Mesodermal cell (in vitro differentiated cells): ENCODE data around the gene TRIM44.
A peak's percentile ranks its signal among the peaks of the same experiment; 100 is the strongest.

Source experiments
- H3K27ac ChIP-seq: 2 replicates; pipeline ENCODE4 v1.7.0; 2013; ENCODE audit warnings: mild to moderate bottlenecking, low read depth, low read length, moderate library complexity; ENCODE audit not compliant: severe bottlenecking
- H3K36me3 ChIP-seq: 2 replicates; pipeline ENCODE4 v1.7.1; 2013; ENCODE audit warnings: mild to moderate bottlenecking, low read length, moderate library complexity; ENCODE audit not compliant: control insufficient read depth, insufficient read depth
- H3K4me1 ChIP-seq: one replicate; pipeline ENCODE4 v1.7.1; 2013; ENCODE audit warnings: mild to moderate bottlenecking, low read length; ENCODE audit not compliant: insufficient read depth, control insufficient read depth, poor library complexity, severe bottlenecking
- H3K4me3 ChIP-seq: 2 replicates; pipeline ENCODE4 v1.7.0; 2013; ENCODE audit warnings: low read length, control low read depth, mild to moderate bottlenecking; ENCODE audit not compliant: insufficient read depth, poor library complexity, severe bottlenecking; ENCODE audit errors: extremely low read depth
- H3K9me3 ChIP-seq: 2 replicates; pipeline ENCODE4 v1.7.1; 2013; ENCODE audit warnings: mild to moderate bottlenecking, low read length, moderate library complexity; ENCODE audit not compliant: control insufficient read depth
- WGBS, 2 experiments: methylation state at CpG; one replicate each; pipeline ENCODE4 v1.1.5; 2013; ENCODE audit warnings: missing lambda C conversion rate in 2 of 2; ENCODE audit not compliant: insufficient coverage in 2 of 2; 5-methylcytosine and 5-hydroxymethylcytosine counted together

The TRIM44 gene

GRCh38 chr11:35735903-35736302 lies 73.3 kb downstream of the TRIM44 start:
- no peaks in the 10 kb centered on the region for H3K9me3 ChIP-seq
- peaks cover 23% of the 10 kb centered on the region for H3K36me3 ChIP-seq
- H3K4me3 ChIP-seq: no peak overlapping the region
- H3K27ac ChIP-seq: peak overlapping the region; percentile 30
- no peaks in the 10 kb centered on the region for H3K4me1 ChIP-seq

GRCh38 chr11:35736952-35737351 lies 74.4 kb downstream of the TRIM44 start:
- Histone ChIP-seq H3K36me3 (peaks cover 23% of the 10 kb centered on the region), H3K9me3 (no peaks in the 10 kb centered on the region), H3K4me3 (no peak overlapping the region), H3K27ac (no peak overlapping the region), H3K4me1 (no peaks in the 10 kb centered on the region)
- 82 to 95% methylated on average over 2 of the region's 2 CpGs for WGBS, 2 experiments

GRCh38 chr11:35740061-35740799 lies 77.7 kb downstream of the TRIM44 start:
- peaks cover 23% of the 10 kb centered on the region for H3K36me3 ChIP-seq
- no peak overlapping the region for H3K4me3 ChIP-seq
- no peaks in the 10 kb centered on the region for H3K9me3 ChIP-seq
- no peaks in the 10 kb centered on the region for H3K4me1 ChIP-seq
- 92 to 96% methylated on average over 4 of the region's 4 CpGs for WGBS, 2 experiments
- no peak overlapping the region for H3K27ac ChIP-seq

- 95 to 100% methylated on average over 2 of the region's 4 CpGs for WGBS, 2 experiments
- Histone ChIP-seq H3K27ac (no peak overlapping the region), H3K4me3 (no peak overlapping the region), H3K4me1 (no peaks in the 10 kb centered on the region), H3K36me3 (peaks cover 2% of the 10 kb centered on the region), H3K9me3 (no peaks in the 10 kb centered on the region)
Observed at GRCh38 chr11:35742707-35743454, 80.3 kb downstream of the TRIM44 start.

- Histone ChIP-seq H3K4me3 (no peak overlapping the region), H3K27ac (no peak overlapping the region), H3K9me3 (no peaks in the 10 kb centered on the region), H3K4me1 (peaks cover 5% of the 10 kb centered on the region), H3K36me3 (peaks cover 3% of the 10 kb centered on the region)
- 72 to 80% methylated on average over 1 to 2 of the region's 4 CpGs for WGBS, 2 experiments
Observed at GRCh38 chr11:35746356-35747153, 84.0 kb downstream of the TRIM44 start.

- Histone ChIP-seq H3K27ac (no peak overlapping the region), H3K4me3 (no peak overlapping the region), H3K4me1 (peaks cover 15% of the 10 kb centered on the region), H3K36me3 (peaks cover 3% of the 10 kb centered on the region), H3K9me3 (no peaks in the 10 kb centered on the region)
- WGBS, 2 experiments: 92 to 94% methylated on average over 2 to 4 of the region's 4 CpGs
Observed at GRCh38 chr11:35747668-35748067, 85.1 kb downstream of the TRIM44 start.

GRCh38 chr11:35748644-35749043 lies 86.1 kb downstream of the TRIM44 start:
- no peak overlapping the region for H3K27ac ChIP-seq
- H3K4me1 ChIP-seq: peaks cover 16% of the 10 kb centered on the region
- H3K36me3 ChIP-seq: peaks cover 5% of the 10 kb centered on the region
- H3K9me3 ChIP-seq: no peaks in the 10 kb centered on the region
- H3K4me3 ChIP-seq: no peak overlapping the region
- WGBS, 2 experiments: no CpG with 5 or more reads among the region's 1 CpG

- Histone ChIP-seq H3K27ac (no peak overlapping the region), H3K4me3 (no peak overlapping the region), H3K36me3 (peaks cover 7% of the 10 kb centered on the region), H3K9me3 (no peaks in the 10 kb centered on the region), H3K4me1 (peaks cover 16% of the 10 kb centered on the region)
- WGBS, 2 experiments: 88% methylated on average over 1 of the region's 2 CpGs; no CpG with 5 or more reads in 1 of the 2 experiments
Observed at GRCh38 chr11:35750315-35750714, 87.7 kb downstream of the TRIM44 start.

- H3K27ac ChIP-seq: no peak overlapping the region
- no peaks in the 10 kb centered on the region for H3K9me3 ChIP-seq
- peaks cover 7% of the 10 kb centered on the region for H3K36me3 ChIP-seq
- WGBS, 2 experiments: no CpG with 5 or more reads among the region's 4 CpGs
- no peak overlapping the region for H3K4me3 ChIP-seq
- H3K4me1 ChIP-seq: peaks cover 16% of the 10 kb centered on the region
Observed at GRCh38 chr11:35750981-35751663, 88.5 kb downstream of the TRIM44 start.

- H3K36me3 ChIP-seq: peaks cover 7% of the 10 kb centered on the region
- WGBS, 2 experiments: no CpG with 5 or more reads among the region's 1 CpG
- no peak overlapping the region for H3K4me3 ChIP-seq
- H3K27ac ChIP-seq: no peak overlapping the region
- peaks cover 16% of the 10 kb centered on the region for H3K4me1 ChIP-seq
- no peaks in the 10 kb centered on the region for H3K9me3 ChIP-seq
Observed at GRCh38 chr11:35751664-35752061, 89.1 kb downstream of the TRIM44 start.
